ENCODE results near the gene USP6.

DNA sequence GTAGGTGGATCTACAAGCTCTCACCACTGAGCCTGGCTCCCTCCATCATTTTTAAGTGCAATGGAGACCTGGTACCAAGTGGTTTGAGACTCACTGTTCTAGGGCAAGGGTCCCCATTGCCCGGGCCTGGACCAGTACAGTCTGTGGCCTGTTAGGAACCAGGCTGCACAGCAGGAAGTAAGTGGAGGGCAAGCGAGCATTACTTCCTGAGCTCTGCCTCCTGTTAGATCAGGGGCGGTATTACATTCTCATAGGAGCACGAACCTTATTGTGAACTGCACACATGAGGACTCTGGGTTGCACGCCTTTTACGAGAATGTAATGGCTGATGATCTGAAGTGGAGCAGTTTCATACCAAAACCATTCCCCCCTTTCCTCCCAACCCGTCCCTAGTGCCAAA is 82.6 kb downstream of the USP6 start:
- TF ChIP-seq, protein P1, sequence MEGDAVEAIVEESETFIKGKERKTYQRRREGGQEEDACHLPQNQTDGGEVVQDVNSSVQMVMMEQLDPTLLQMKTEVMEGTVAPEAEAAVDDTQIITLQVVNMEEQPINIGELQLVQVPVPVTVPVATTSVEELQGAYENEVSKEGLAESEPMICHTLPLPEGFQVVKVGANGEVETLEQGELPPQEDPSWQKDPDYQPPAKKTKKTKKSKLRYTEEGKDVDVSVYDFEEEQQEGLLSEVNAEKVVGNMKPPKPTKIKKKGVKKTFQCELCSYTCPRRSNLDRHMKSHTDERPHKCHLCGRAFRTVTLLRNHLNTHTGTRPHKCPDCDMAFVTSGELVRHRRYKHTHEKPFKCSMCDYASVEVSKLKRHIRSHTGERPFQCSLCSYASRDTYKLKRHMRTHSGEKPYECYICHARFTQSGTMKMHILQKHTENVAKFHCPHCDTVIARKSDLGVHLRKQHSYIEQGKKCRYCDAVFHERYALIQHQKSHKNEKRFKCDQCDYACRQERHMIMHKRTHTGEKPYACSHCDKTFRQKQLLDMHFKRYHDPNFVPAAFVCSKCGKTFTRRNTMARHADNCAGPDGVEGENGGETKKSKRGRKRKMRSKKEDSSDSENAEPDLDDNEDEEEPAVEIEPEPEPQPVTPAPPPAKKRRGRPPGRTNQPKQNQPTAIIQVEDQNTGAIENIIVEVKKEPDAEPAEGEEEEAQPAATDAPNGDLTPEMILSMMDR (IDR thresholded peaks at IDR 0.05; ENCODE audit: low read length): no peak
- no peak for TF ChIP-seq EZH2 (IDR thresholded peaks at IDR 0.05; ENCODE audit: borderline replicate concordance, low read length)

Measured in OCI-LY1 (cell line).